Measurements from ENCODE around the gene OR13J1.

Gene OR13J1

GRCh38 chr9:35858458-35858857 is 11.7 kb downstream of the OR13J1 start:
- H3K14ac ChIP-seq (ENCODE audit: low read length in 2 of 2) = no peak overlapping the region
- WGBS = 92% methylated on average over 5 of the region's 5 CpGs
- no peak overlapping the region for H3K4me2 ChIP-seq (ENCODE audit: low read length, poor library complexity, severe bottlenecking)
- no peak overlapping the region for H2AK5ac ChIP-seq (ENCODE audit: low read length, severe bottlenecking)
- H3K4me1 ChIP-seq (ENCODE audit: control insufficient read depth, insufficient read depth, low read depth, low read length) = no peaks in the 10 kb centered on the region
- H3K4ac ChIP-seq (ENCODE audit: low read depth in 1 of 2, low read length in 2 of 2) = no peak overlapping the region
- no peak overlapping the region for H2BK12ac ChIP-seq (ENCODE audit: low read length in 2 of 2)
- no peak for DNase-seq
- no peak overlapping the region for H2BK5ac ChIP-seq (ENCODE audit: low read depth, low read length, poor library complexity, severe bottlenecking)
- no peaks in the 10 kb centered on the region for H3K79me1 ChIP-seq (replicated peaks; ENCODE audit: low read length, poor library complexity, severe bottlenecking)
- H2BK15ac ChIP-seq (ENCODE audit: low read depth, poor library complexity, severe bottlenecking) = no peak overlapping the region
- peaks cover 37 to 61% of the 10 kb centered on the region in 2 experiments for H3K27me3 ChIP-seq (ENCODE audit: control insufficient read depth in 1 of 2, insufficient read depth in 1 of 2, low read length in 2 of 2)
- no peak overlapping the region for H3K23ac ChIP-seq (ENCODE audit: low read length in 2 of 2)
- H2AFZ ChIP-seq (ENCODE audit: low read depth, low read length) = no peak overlapping the region
- H3K18ac ChIP-seq (ENCODE audit: low read depth in 1 of 2, low read length in 2 of 2) = no peak overlapping the region
- no peaks in the 10 kb centered on the region for H3K9me3 ChIP-seq (ENCODE audit: control insufficient read depth, low read length)
- H3K36me3 ChIP-seq (ENCODE audit: control insufficient read depth in 1 of 2, insufficient read depth in 2 of 2, low read depth in 1 of 2, low read length in 2 of 2) = peaks cover 0 to 5% of the 10 kb centered on the region in 2 experiments
- H3K27ac ChIP-seq (ENCODE audit: low read length, poor library complexity, severe bottlenecking) = no peak overlapping the region
- no peak overlapping the region for H4K8ac ChIP-seq (ENCODE audit: low read length)
- no peak overlapping the region for H3K4me3 ChIP-seq (ENCODE audit: insufficient read depth in 1 of 2, low read depth in 1 of 2, low read length in 2 of 2)
- H2BK120ac ChIP-seq (ENCODE audit: low read depth, low read length) = no peak overlapping the region
- H3K9ac ChIP-seq (ENCODE audit: low read length) = no peak overlapping the region
- H4K91ac ChIP-seq (ENCODE audit: low read length) = no peak overlapping the region

GRCh38 chr9:35856882-35857281 is 13.3 kb downstream of the OR13J1 start:
- Histone ChIP-seq H3K79me1 (replicated peaks; ENCODE audit: low read length, poor library complexity, severe bottlenecking) (no peaks in the 10 kb centered on the region), H3K18ac (ENCODE audit: low read depth in 1 of 2, low read length in 2 of 2) (no peak overlapping the region), H4K8ac (ENCODE audit: low read length) (no peak overlapping the region), H2AFZ (ENCODE audit: low read depth, low read length) (no peak overlapping the region), H2BK12ac (ENCODE audit: low read length in 2 of 2) (no peak overlapping the region), H2BK5ac (ENCODE audit: low read depth, low read length, poor library complexity, severe bottlenecking) (no peak overlapping the region), H3K9me3 (ENCODE audit: control insufficient read depth, low read length) (no peaks in the 10 kb centered on the region), H3K14ac (ENCODE audit: low read length in 2 of 2) (no peak overlapping the region), H3K36me3 (ENCODE audit: control insufficient read depth in 1 of 2, insufficient read depth in 2 of 2, low read depth in 1 of 2, low read length in 2 of 2) (peaks cover 7 to 12% of the 10 kb centered on the region in 2 experiments), H3K27me3 (ENCODE audit: control insufficient read depth in 1 of 2, insufficient read depth in 1 of 2, low read length in 2 of 2) (peaks cover 21 to 46% of the 10 kb centered on the region in 2 experiments), H3K4ac (ENCODE audit: low read depth in 1 of 2, low read length in 2 of 2) (no peak overlapping the region), H3K4me1 (ENCODE audit: control insufficient read depth, insufficient read depth, low read depth, low read length) (no peaks in the 10 kb centered on the region), H3K27ac (ENCODE audit: low read length, poor library complexity, severe bottlenecking) (no peak overlapping the region), H3K9ac (ENCODE audit: low read length) (no peak overlapping the region), H2AK5ac (ENCODE audit: low read length, severe bottlenecking) (no peak overlapping the region), H2BK15ac (ENCODE audit: low read depth, poor library complexity, severe bottlenecking) (no peak overlapping the region), H3K4me3 (ENCODE audit: insufficient read depth in 1 of 2, low read depth in 1 of 2, low read length in 2 of 2) (no peak overlapping the region), H3K4me2 (ENCODE audit: low read length, poor library complexity, severe bottlenecking) (no peak overlapping the region), H4K91ac (ENCODE audit: low read length) (no peak overlapping the region), H3K23ac (ENCODE audit: low read length in 2 of 2) (no peak overlapping the region), H2BK120ac (ENCODE audit: low read depth, low read length) (no peak overlapping the region)
- DNase-seq = no peak
- WGBS = 88% methylated on average over 5 of the region's 5 CpGs

- Histone ChIP-seq H3K23ac (ENCODE audit: low read length in 2 of 2) (no peak overlapping the region), H2AFZ (ENCODE audit: low read depth, low read length) (no peak overlapping the region), H3K18ac (ENCODE audit: low read depth in 1 of 2, low read length in 2 of 2) (no peak overlapping the region), H3K14ac (ENCODE audit: low read length in 2 of 2) (no peak overlapping the region), H3K4me1 (ENCODE audit: control insufficient read depth, insufficient read depth, low read depth, low read length) (no peaks in the 10 kb centered on the region), H3K36me3 (ENCODE audit: control insufficient read depth in 1 of 2, insufficient read depth in 2 of 2, low read depth in 1 of 2, low read length in 2 of 2) (peaks cover 7 to 12% of the 10 kb centered on the region in 2 experiments), H3K79me1 (replicated peaks; ENCODE audit: low read length, poor library complexity, severe bottlenecking) (no peaks in the 10 kb centered on the region), H2BK120ac (ENCODE audit: low read depth, low read length) (no peak overlapping the region), H3K4me3 (ENCODE audit: insufficient read depth in 1 of 2, low read depth in 1 of 2, low read length in 2 of 2) (no peak overlapping the region), H2BK5ac (ENCODE audit: low read depth, low read length, poor library complexity, severe bottlenecking) (no peak overlapping the region), H4K8ac (ENCODE audit: low read length) (no peak overlapping the region), H2BK15ac (ENCODE audit: low read depth, poor library complexity, severe bottlenecking) (no peak overlapping the region), H4K91ac (ENCODE audit: low read length) (no peak overlapping the region), H2BK12ac (ENCODE audit: low read length in 2 of 2) (no peak overlapping the region), H3K4ac (ENCODE audit: low read depth in 1 of 2, low read length in 2 of 2) (no peak overlapping the region), H3K27ac (ENCODE audit: low read length, poor library complexity, severe bottlenecking) (no peak overlapping the region), H3K9me3 (ENCODE audit: control insufficient read depth, low read length) (no peaks in the 10 kb centered on the region), H3K27me3 (ENCODE audit: control insufficient read depth in 1 of 2, insufficient read depth in 1 of 2, low read length in 2 of 2) (peaks cover 15 to 39% of the 10 kb centered on the region in 2 experiments), H3K4me2 (ENCODE audit: low read length, poor library complexity, severe bottlenecking) (no peak overlapping the region), H3K9ac (ENCODE audit: low read length) (no peak overlapping the region), H2AK5ac (ENCODE audit: low read length, severe bottlenecking) (no peak overlapping the region)
- no peak for DNase-seq
- 71% methylated on average over 3 of the region's 3 CpGs for WGBS
Observed at GRCh38 chr9:35856206-35856605, 14.0 kb downstream of the OR13J1 start.

GRCh38 chr9:35854091-35854762 is 16.0 kb downstream of the OR13J1 start:
- Histone ChIP-seq H3K4me1 (ENCODE audit: control insufficient read depth, insufficient read depth, low read depth, low read length) (no peaks in the 10 kb centered on the region), H3K27me3 (ENCODE audit: control insufficient read depth in 1 of 2, insufficient read depth in 1 of 2, low read length in 2 of 2) (peaks cover 0 to 26% of the 10 kb centered on the region in 2 experiments), H2BK120ac (ENCODE audit: low read depth, low read length) (no peak overlapping the region), H3K14ac (ENCODE audit: low read length in 2 of 2) (no peak overlapping the region), H3K36me3 (ENCODE audit: control insufficient read depth in 1 of 2, insufficient read depth in 2 of 2, low read depth in 1 of 2, low read length in 2 of 2) (peaks cover 11 to 12% of the 10 kb centered on the region in 2 experiments), H3K79me1 (replicated peaks; ENCODE audit: low read length, poor library complexity, severe bottlenecking) (no peaks in the 10 kb centered on the region), H3K9ac (ENCODE audit: low read length) (no peak overlapping the region), H3K9me3 (ENCODE audit: control insufficient read depth, low read length) (no peaks in the 10 kb centered on the region), H2BK15ac (ENCODE audit: low read depth, poor library complexity, severe bottlenecking) (no peak overlapping the region), H3K4me2 (ENCODE audit: low read length, poor library complexity, severe bottlenecking) (no peak overlapping the region), H4K91ac (ENCODE audit: low read length) (no peak overlapping the region), H2AK5ac (ENCODE audit: low read length, severe bottlenecking) (no peak overlapping the region), H3K23ac (ENCODE audit: low read length in 2 of 2) (no peak overlapping the region), H3K27ac (ENCODE audit: low read length, poor library complexity, severe bottlenecking) (no peak overlapping the region), H2AFZ (ENCODE audit: low read depth, low read length) (no peak overlapping the region), H2BK12ac (ENCODE audit: low read length in 2 of 2) (no peak overlapping the region), H3K4ac (ENCODE audit: low read depth in 1 of 2, low read length in 2 of 2) (no peak overlapping the region), H4K8ac (ENCODE audit: low read length) (no peak overlapping the region), H3K4me3 (ENCODE audit: insufficient read depth in 1 of 2, low read depth in 1 of 2, low read length in 2 of 2) (no peak overlapping the region), H3K18ac (ENCODE audit: low read depth in 1 of 2, low read length in 2 of 2) (no peak overlapping the region), H2BK5ac (ENCODE audit: low read depth, low read length, poor library complexity, severe bottlenecking) (no peak overlapping the region)
- WGBS = 85% methylated on average over 3 of the region's 7 CpGs
- DNase-seq = no peak

Data from mesenchymal stem cell (in vitro differentiated cells and primary cell).